Measurements from ENCODE around the gene TWF1. TPM values are rescaled to one million over a fixed set of nuclear protein-coding genes. Genes with fewer than 3 reads are reported as not detected.

Gene TWF1
- total and polyA plus RNA-seq, 2 of the 8 experiments (the other 6 are each of a cell fraction or from before 2014, with no cell fraction given) = 7.6 to 27.9 TPM

GRCh38 chr12:43816168-43816567 is 10.1 kb upstream of the TWF1 start:
- WGBS, 2 experiments (ENCODE audit: extremely low coverage in 1 of 2, insufficient coverage in 1 of 2, insufficient read length in 1 of 2, insufficient replicate concordance in 2 of 2, low coverage in 1 of 2, low lambda C conversion rate in 2 of 2, missing lambda C conversion rate in 1 of 2) = 82% methylated on average over 3 of the region's 3 CpGs; no CpG with 5 or more reads in 1 of the 2 experiments
- DNase-seq (ENCODE audit: low read depth in 1 of 2, low spot score in 2 of 2) (no peak), FAIRE-seq (no peak)
- ChIA-PET POLR2A (ENCODE audit: partially characterized antibody) (interaction anchor here (0.7 to 4.5 kb wide), 2 partner anchors 10 to 198 kb away, joined by 3 to 24 read pairs; partner anchors contain the start of gene TWF1), CTCF (ENCODE audit: partially characterized antibody) (interaction anchor here (0.7 to 1.8 kb wide), 7 partner anchors 8 to 66 kb away, joined by 3 to 4 read pairs (median 3); no protein-coding TSS in a partner anchor)
- Histone ChIP-seq H4K91ac (replicated peaks; ENCODE audit: insufficient read length, low read length) (no peak overlapping the region), H3K18ac (ENCODE audit: extremely low read depth, low read length) (no peak overlapping the region), H3K56ac (replicated peaks; ENCODE audit: insufficient read length, low read depth, low read length) (no peak overlapping the region), H3K36me3 (ENCODE audit: control insufficient read depth in 2 of 4, insufficient read depth in 4 of 4, low read length in 3 of 4) (no peaks in the 10 kb centered on the region), H3K23ac (ENCODE audit: insufficient read length) (no peak overlapping the region), H4K20me1 (replicated peaks in 1 of 2; ENCODE audit: control insufficient read depth in 1 of 2, insufficient read depth in 2 of 2, low read length in 2 of 2) (no peaks in the 10 kb centered on the region), H2BK12ac (ENCODE audit: low read depth, low read length) (no peak overlapping the region), H4K5ac (ENCODE audit: insufficient read length, low read depth, low read length) (no peak overlapping the region), H2AK5ac (ENCODE audit: low read depth, low read length) (no peak overlapping the region), H3K9me3 (ENCODE audit: insufficient read depth in 2 of 2, low read depth in 1 of 2, low read length in 1 of 2) (no peaks in the 10 kb centered on the region), H3K23me2 (ENCODE audit: low read depth, low read length) (peaks cover 3% of the 10 kb centered on the region; the same call in 1 of the 2 replicates), H2BK5ac (ENCODE audit: low read depth, low read length) (no peak overlapping the region), H3K4ac (replicated peaks; ENCODE audit: insufficient read length, low read depth, low read length) (no peak overlapping the region), H2BK15ac (ENCODE audit: low read length) (no peak overlapping the region), H3K27me3 (replicated peaks in 1 of 4; ENCODE audit: control insufficient read depth in 3 of 4, extremely low read depth in 1 of 4, insufficient read depth in 3 of 4, low read length in 3 of 4) (no peaks in the 10 kb centered on the region), H3K27ac (ENCODE audit: low read depth, low read length) (no peak overlapping the region), H3K9ac (replicated peaks in 1 of 4; ENCODE audit: extremely low read depth in 1 of 4, low read depth in 3 of 4, low read length in 3 of 4) (no peak overlapping the region), H2AFZ (ENCODE audit: low read length) (no peak overlapping the region), H3K4me3 (ENCODE audit: extremely low read depth in 1 of 4, insufficient read depth in 2 of 4, low read depth in 3 of 4, low read length in 4 of 4) (no peak overlapping the region), H3K79me1 (ENCODE audit: low read depth, low read length) (no peaks in the 10 kb centered on the region), H2BK120ac (replicated peaks; ENCODE audit: low read depth, low read length) (no peak overlapping the region), H3K14ac (ENCODE audit: insufficient read length) (no peak overlapping the region), H2BK20ac (ENCODE audit: low read length) (no peak overlapping the region), H3K4me1 (replicated peaks in 1 of 4; ENCODE audit: control insufficient read depth in 3 of 4, insufficient read depth in 4 of 4, low read length in 3 of 4) (peaks cover 0 to 5% (median 1%) of the 10 kb centered on the region in 4 experiments; a peak in 1 of 7 replicates), H3K79me2 (ENCODE audit: control insufficient read depth in 1 of 2, insufficient read depth in 2 of 2, low read length in 2 of 2) (no peaks in the 10 kb centered on the region), H4K8ac (ENCODE audit: extremely low read depth, insufficient read depth, low read length) (no peak overlapping the region), H3K4me2 (ENCODE audit: insufficient read depth in 1 of 2, low read depth in 2 of 2, low read length in 2 of 2) (no peak overlapping the region)
- TF ChIP-seq EGR1 (IDR thresholded peaks at IDR 0.05; ENCODE audit: borderline replicate concordance, low read depth, low read length) = no peak
- TF ChIP-seq ASH2L (IDR thresholded peaks at IDR 0.05; ENCODE audit: low read length) = no peak
- TF ChIP-seq CEBPB (IDR thresholded peaks at IDR 0.05; ENCODE audit: low read depth, low read length) = no peak
- TF ChIP-seq RBBP5 (IDR thresholded peaks at IDR 0.05; ENCODE audit: borderline replicate concordance, low read depth, low read length) = no peak
- no peak for TF ChIP-seq CBX8 (IDR thresholded peaks at IDR 0.05; ENCODE audit: borderline replicate concordance, low read depth, low read length)
- no peak for TF ChIP-seq E2F6 (IDR thresholded peaks at IDR 0.05)
- no peak for TF ChIP-seq SP2 (IDR thresholded peaks at IDR 0.05; ENCODE audit: low read length)
- TF ChIP-seq POU5F1 (IDR thresholded peaks at IDR 0.05; ENCODE audit: low read depth, low read length) = no peak
- TF ChIP-seq JUND (IDR thresholded peaks at IDR 0.05; ENCODE audit: low read length) = no peak
- no peak for TF ChIP-seq RAD21 (IDR thresholded peaks at IDR 0.05 in 1 of 2, conservative IDR thresholded peaks at IDR 0.05 in 1 of 2; ENCODE audit: low read depth in 2 of 2, low read length in 2 of 2)
- TF ChIP-seq TAF1 (IDR thresholded peaks at IDR 0.05; ENCODE audit: low read depth, low read length) = no peak
- no peak for TF ChIP-seq EZH2 (IDR thresholded peaks at IDR 0.05; ENCODE audit: low read depth, low read length, severe bottlenecking)
- no peak for TF ChIP-seq BRCA1 (IDR thresholded peaks at IDR 0.05; ENCODE audit: low read depth, low read length)
- TF ChIP-seq TAF7 (optimal IDR thresholded peaks at IDR 0.05; ENCODE audit: borderline replicate concordance, low read depth, low read length) = no peak

Data from H1 (cell line).